Medulla oblongata (tissue), 1 donor: ENCODE data around the gene KIRREL3.

ENCODE experiments used
- DNase-seq: peaks from one replicate; pipeline ENCODE4 v3.0.0-alpha.2; 2015; ENCODE audit errors: extremely low spot score

The KIRREL3 gene

GRCh38 chr11:126636911-126637794 lies 363.4 kb downstream of the KIRREL3 start:
- no peak for DNase-seq

GRCh38 chr11:126635511-126635910 lies 365.1 kb downstream of the KIRREL3 start:
- no peak for DNase-seq

GRCh38 chr11:126634963-126635362 lies 365.6 kb downstream of the KIRREL3 start:
- no peak for DNase-seq

- no peak for DNase-seq
Measured at GRCh38 chr11:126633330-126633729, 367.2 kb downstream of the KIRREL3 start.

GRCh38 chr11:126630893-126631798 lies 369.4 kb downstream of the KIRREL3 start:
- no peak for DNase-seq

- DNase-seq = no peak
Measured at GRCh38 chr11:126630488-126630887, 370.1 kb downstream of the KIRREL3 start.

GRCh38 chr11:126628790-126629621 lies 371.6 kb downstream of the KIRREL3 start:
- peak; percentile 72 for DNase-seq

- no peak for DNase-seq
Measured at GRCh38 chr11:126628450-126628789, 372.1 kb downstream of the KIRREL3 start.

- no peak for DNase-seq
Measured at GRCh38 chr11:126627421-126627820, 373.1 kb downstream of the KIRREL3 start.

GRCh38 chr11:126624506-126624905 lies 376.1 kb downstream of the KIRREL3 start:
- no peak for DNase-seq

- DNase-seq = no peak
Measured at GRCh38 chr11:126619516-126619915, 381.1 kb downstream of the KIRREL3 start.

- DNase-seq = no peak
Measured at GRCh38 chr11:126615845-126616244, 384.7 kb downstream of the KIRREL3 start.

- DNase-seq = no peak
Measured at GRCh38 chr11:126613272-126613671, 387.3 kb downstream of the KIRREL3 start.

- DNase-seq = no peak
Measured at GRCh38 chr11:126612671-126613070, 387.9 kb downstream of the KIRREL3 start.

- no peak for DNase-seq
Measured at GRCh38 chr11:126611438-126611837, 389.1 kb downstream of the KIRREL3 start.

- DNase-seq = no peak
Measured at GRCh38 chr11:126608658-126609057, 391.9 kb downstream of the KIRREL3 start.

GRCh38 chr11:126607776-126608541 lies 392.6 kb downstream of the KIRREL3 start:
- DNase-seq = no peak

- DNase-seq = peak; percentile 81
Measured at GRCh38 chr11:126607374-126607773, 393.2 kb downstream of the KIRREL3 start.

- DNase-seq = no peak
Measured at GRCh38 chr11:126606484-126606883, 394.1 kb downstream of the KIRREL3 start.

- no peak for DNase-seq
Measured at GRCh38 chr11:126604461-126604860, 396.1 kb downstream of the KIRREL3 start.

- no peak for DNase-seq
Measured at GRCh38 chr11:126603486-126603885, 397.1 kb downstream of the KIRREL3 start.
